Measurements from ENCODE around the gene PLAAT5.

GRCh38 chr11:63518548-63518947 lies 27.6 kb upstream of the PLAAT5 start:
- TF ChIP-seq CTCF (IDR thresholded peaks at IDR 0.05; ENCODE audit: extremely low read depth in 1 of 2, insufficient read depth in 1 of 2, low read depth in 1 of 2, low read length in 2 of 2) (no peak), MAX (IDR thresholded peaks at IDR 0.05; ENCODE audit: insufficient read depth, insufficient read length) (no peak), POLR2A (IDR thresholded peaks at IDR 0.05; ENCODE audit: low read depth, low read length) (no peak), GATA2 (IDR thresholded peaks at IDR 0.05; ENCODE audit: insufficient read depth, insufficient read length, low read depth, low read length) (no peak), EZH2 (IDR thresholded peaks at IDR 0.05; ENCODE audit: borderline replicate concordance, low read depth, low read length, severe bottlenecking) (no peak), POLR2AphosphoS5 (IDR thresholded peaks at IDR 0.05; ENCODE audit: insufficient read depth, low read depth, low read length) (no peak)
